ENCODE data around the gene MCC. TPM values are rescaled to one million over a fixed set of nuclear protein-coding genes. Genes with fewer than 3 reads are reported as not detected.
A peak's percentile ranks its signal among the peaks of the same experiment; 100 is the strongest.

The MCC gene
- total RNA-seq, 2 donors from 2014 or later, result 164 to 187 TPM

DNA sequence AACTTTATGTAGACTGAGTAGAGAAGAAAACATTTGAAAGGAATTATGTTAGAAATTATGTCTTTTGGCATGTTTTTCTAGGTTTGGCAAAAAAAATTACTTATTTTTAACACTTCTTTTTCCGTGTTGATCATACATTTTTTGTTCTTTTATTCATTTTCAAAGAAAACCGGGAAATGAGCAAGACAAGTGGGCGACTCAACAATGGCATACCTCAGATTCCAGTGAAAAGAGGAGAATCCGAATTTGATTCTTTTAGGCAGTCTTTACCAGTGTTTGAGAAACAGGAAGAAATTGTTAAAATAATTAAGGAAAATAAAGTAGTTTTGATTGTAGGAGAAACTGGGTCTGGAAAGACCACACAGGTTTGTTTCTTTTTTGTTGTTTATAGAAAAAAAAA lies 38.2 kb upstream of the MCC start:
- peaks cover 18% of the 10 kb centered on the region for H3K9me3 Mint-ChIP-seq

DNA sequence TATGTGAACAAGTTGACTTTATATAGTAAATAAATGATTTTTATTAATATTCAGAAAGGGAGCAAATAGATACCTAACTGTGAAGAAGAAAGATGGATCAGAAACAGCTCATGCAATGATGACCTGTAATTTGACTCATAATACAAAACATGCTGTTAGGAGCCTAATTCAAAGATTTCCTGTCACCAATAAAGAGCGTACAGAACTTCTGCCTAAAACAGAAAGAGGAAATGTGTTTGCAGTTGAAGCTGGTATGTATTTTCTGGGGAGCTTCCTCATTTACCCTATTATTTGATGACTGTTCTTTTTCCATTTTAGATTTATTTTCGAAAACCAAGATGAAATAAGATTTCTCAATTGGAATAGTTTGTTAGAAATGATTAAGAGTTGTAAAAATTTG lies 36.7 kb upstream of the MCC start:
- Mint-ChIP-seq H3K4me3 (no peak overlapping the region), H3K36me3 (ENCODE audit: low read depth) (peaks cover 37% of the 10 kb centered on the region), H3K4me1 (no peaks in the 10 kb centered on the region), H3K9me3 (peaks cover 4% of the 10 kb centered on the region), H3K27ac (no peak overlapping the region), H3K27me3 (ENCODE audit: insufficient read depth) (no peaks in the 10 kb centered on the region)
- Histone ChIP-seq H3K4me3 (ENCODE audit: low read length) (no peak overlapping the region), H3K27ac (ENCODE audit: low read depth, low read length) (no peak overlapping the region), H3K27me3 (ENCODE audit: control insufficient read depth, insufficient read depth, low read length, poor library complexity, severe bottlenecking) (no peaks in the 10 kb centered on the region), H3K4me1 (ENCODE audit: control insufficient read depth, insufficient read depth, low read length) (no peaks in the 10 kb centered on the region), H3K36me3 (ENCODE audit: control insufficient read depth, insufficient read depth, low read length) (peaks cover 36% of the 10 kb centered on the region), H3K9ac (ENCODE audit: extremely low read depth, low read length, poor library complexity, severe bottlenecking) (no peak overlapping the region), H3K9me3 (ENCODE audit: control insufficient read depth, low read length) (peaks cover 28% of the 10 kb centered on the region)
- DNase-seq, result no peak
- 83 to 95% methylated on average over 1 to 2 of the region's 2 CpGs for WGBS, 2 experiments (ENCODE audit: insufficient coverage in 1 of 2, insufficient read length in 1 of 2)
- TF ChIP-seq, protein P1, sequence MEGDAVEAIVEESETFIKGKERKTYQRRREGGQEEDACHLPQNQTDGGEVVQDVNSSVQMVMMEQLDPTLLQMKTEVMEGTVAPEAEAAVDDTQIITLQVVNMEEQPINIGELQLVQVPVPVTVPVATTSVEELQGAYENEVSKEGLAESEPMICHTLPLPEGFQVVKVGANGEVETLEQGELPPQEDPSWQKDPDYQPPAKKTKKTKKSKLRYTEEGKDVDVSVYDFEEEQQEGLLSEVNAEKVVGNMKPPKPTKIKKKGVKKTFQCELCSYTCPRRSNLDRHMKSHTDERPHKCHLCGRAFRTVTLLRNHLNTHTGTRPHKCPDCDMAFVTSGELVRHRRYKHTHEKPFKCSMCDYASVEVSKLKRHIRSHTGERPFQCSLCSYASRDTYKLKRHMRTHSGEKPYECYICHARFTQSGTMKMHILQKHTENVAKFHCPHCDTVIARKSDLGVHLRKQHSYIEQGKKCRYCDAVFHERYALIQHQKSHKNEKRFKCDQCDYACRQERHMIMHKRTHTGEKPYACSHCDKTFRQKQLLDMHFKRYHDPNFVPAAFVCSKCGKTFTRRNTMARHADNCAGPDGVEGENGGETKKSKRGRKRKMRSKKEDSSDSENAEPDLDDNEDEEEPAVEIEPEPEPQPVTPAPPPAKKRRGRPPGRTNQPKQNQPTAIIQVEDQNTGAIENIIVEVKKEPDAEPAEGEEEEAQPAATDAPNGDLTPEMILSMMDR (conservative IDR thresholded peaks at IDR 0.05), result no peak

More for the DNA sequence above, 38.2 kb upstream of the MCC start:
- Histone ChIP-seq H3K9me3 (ENCODE audit: control insufficient read depth, low read length) (peaks cover 36% of the 10 kb centered on the region), H3K4me1 (ENCODE audit: control insufficient read depth, insufficient read depth, low read length) (no peaks in the 10 kb centered on the region), H3K36me3 (ENCODE audit: control insufficient read depth, insufficient read depth, low read length) (peaks cover 39% of the 10 kb centered on the region), H3K27me3 (ENCODE audit: control insufficient read depth, insufficient read depth, low read length, poor library complexity, severe bottlenecking) (no peaks in the 10 kb centered on the region), H3K4me3 (ENCODE audit: low read length) (no peak overlapping the region), H3K9ac (ENCODE audit: extremely low read depth, low read length, poor library complexity, severe bottlenecking) (no peak overlapping the region), H3K27ac (ENCODE audit: low read depth, low read length) (no peak overlapping the region)
- Mint-ChIP-seq H3K4me1 (no peaks in the 10 kb centered on the region), H3K27ac (peak overlapping the region; percentile 74), H3K4me3 (no peak overlapping the region), H3K36me3 (ENCODE audit: low read depth) (peaks cover 39% of the 10 kb centered on the region), H3K27me3 (ENCODE audit: insufficient read depth) (no peaks in the 10 kb centered on the region)
- TF ChIP-seq, protein P1 (conservative IDR thresholded peaks at IDR 0.05), result no peak
- no peak for DNase-seq
- 75 to 78% methylated on average over 3 to 4 of the region's 4 CpGs for whole genome bisulfite sequencing, 2 experiments (ENCODE audit: insufficient coverage in 1 of 2, insufficient read length in 1 of 2)

DNA sequence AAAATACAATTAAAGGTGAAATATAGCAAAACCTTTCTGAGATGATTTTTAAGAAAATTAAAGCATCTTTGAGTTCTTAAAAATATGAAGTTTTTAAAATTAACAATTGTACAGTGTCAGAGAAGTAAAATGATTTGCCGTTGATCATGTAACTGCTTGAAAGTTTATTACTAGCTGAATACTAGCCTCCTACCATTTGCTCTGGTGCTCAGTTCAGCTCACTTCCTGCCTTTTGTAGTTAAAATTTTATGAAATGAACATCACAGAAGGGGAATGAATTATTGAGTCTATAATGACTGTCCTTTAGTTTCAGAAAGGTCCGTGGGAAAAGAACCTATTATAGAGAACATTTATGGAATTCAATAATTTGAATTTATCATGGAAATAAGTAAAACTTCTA lies 34.9 kb upstream of the MCC start:
- Histone ChIP-seq H3K36me3 (ENCODE audit: control insufficient read depth, insufficient read depth, low read length) (peaks cover 32% of the 10 kb centered on the region), H3K27me3 (ENCODE audit: control insufficient read depth, insufficient read depth, low read length, poor library complexity, severe bottlenecking) (no peaks in the 10 kb centered on the region), H3K9me3 (ENCODE audit: control insufficient read depth, low read length) (peaks cover 13% of the 10 kb centered on the region), H3K4me1 (ENCODE audit: control insufficient read depth, insufficient read depth, low read length) (no peaks in the 10 kb centered on the region), H3K27ac (ENCODE audit: low read depth, low read length) (no peak overlapping the region), H3K9ac (ENCODE audit: extremely low read depth, low read length, poor library complexity, severe bottlenecking) (no peak overlapping the region), H3K4me3 (ENCODE audit: low read length) (no peak overlapping the region)
- Mint-ChIP-seq H3K27ac (no peak overlapping the region), H3K4me1 (no peaks in the 10 kb centered on the region), H3K36me3 (ENCODE audit: low read depth) (peaks cover 32% of the 10 kb centered on the region), H3K27me3 (ENCODE audit: insufficient read depth) (no peaks in the 10 kb centered on the region), H3K9me3 (no peaks in the 10 kb centered on the region), H3K4me3 (no peak overlapping the region)
- no peak for DNase-seq
- 92% methylated on average over 2 of the region's 2 CpGs; no CpG with 5 or more reads in 1 of the 2 experiments for WGBS, 2 experiments (ENCODE audit: insufficient coverage in 1 of 2, insufficient read length in 1 of 2)
- TF ChIP-seq, protein P1 (conservative IDR thresholded peaks at IDR 0.05), result no peak
